Loucy (cell line): Measurements from ENCODE around the gene JAZF1.

Experiments used
- H2AFZ ChIP-seq: fragments of 200-600 bp; sonication (generic); 2 replicates; pipeline ENCODE4 v1.6.0; 2016; ENCODE audit warnings: antibody characterized with exemption, mild to moderate bottlenecking, low read length, moderate library complexity
- H3F3A ChIP-seq: fragments of 200-600 bp; 2 replicates; pipeline ENCODE4 v1.6.0; 2016; ENCODE audit warnings: antibody characterized with exemption, low read depth, mild to moderate bottlenecking
- H3K27me3 ChIP-seq: fragments of 200-600 bp; sonication (generic); 2 replicates; pipeline ENCODE4 v1.6.1; 2014; ENCODE audit warnings: low read length, mild to moderate bottlenecking; ENCODE audit not compliant: insufficient read depth, poor library complexity, severe bottlenecking
- H3K36me3 ChIP-seq: fragments of 200-600 bp; sonication (generic); 2 replicates; pipeline ENCODE4 v1.6.1; 2016; ENCODE audit warnings: low read length; ENCODE audit not compliant: insufficient read depth
- H3K4me1 ChIP-seq: fragments of 200-600 bp; sonication (generic); 2 replicates; pipeline ENCODE4 v1.5.1; 2014; ENCODE audit warnings: low read length, mild to moderate bottlenecking; ENCODE audit not compliant: insufficient read depth, poor library complexity, severe bottlenecking
- H3K4me2 ChIP-seq: fragments of 200-600 bp; sonication (generic); 2 replicates; pipeline ENCODE4 v1.6.0; 2014; ENCODE audit warnings: antibody characterized with exemption, low read length, low read depth, mild to moderate bottlenecking; ENCODE audit not compliant: poor library complexity, severe bottlenecking
- H3K4me3 ChIP-seq: fragments of 200-600 bp; sonication (generic); 2 replicates; pipeline ENCODE4 v1.5.1; 2014; ENCODE audit warnings: low read length, mild to moderate bottlenecking, mixed read lengths; ENCODE audit not compliant: poor library complexity, severe bottlenecking
- H3K79me2 ChIP-seq: fragments of 200-600 bp; sonication (generic); 2 replicates; pipeline ENCODE4 v1.6.1; 2014; ENCODE audit warnings: low read length; ENCODE audit not compliant: insufficient read depth
- H3K9ac ChIP-seq: fragments of 200-600 bp; sonication (generic); 2 replicates; pipeline ENCODE4 v1.6.0; 2014; ENCODE audit warnings: mild to moderate bottlenecking, low read depth, low read length, moderate library complexity; ENCODE audit not compliant: poor library complexity, severe bottlenecking
- H3K9me2 ChIP-seq: fragments of 200-600 bp; sonication (generic); replicated peaks from 2 replicates; pipeline ENCODE4 v1.6.1; 2016; ENCODE audit warnings: low read depth, low read length, mixed read lengths
- H3K9me3 ChIP-seq: fragments of 200-600 bp; sonication (generic); 2 replicates; pipeline ENCODE4 v1.6.1; 2014; ENCODE audit warnings: mild to moderate bottlenecking, antibody characterized with exemption, low read length, low read depth; ENCODE audit not compliant: insufficient read depth
- H4K20me1 ChIP-seq: fragments of 200-600 bp; sonication (generic); 2 replicates; pipeline ENCODE4 v1.6.0; 2014; ENCODE audit warnings: antibody characterized with exemption, low read length, mild to moderate bottlenecking; ENCODE audit not compliant: insufficient read depth, poor library complexity, severe bottlenecking
- CTCF ChIP-seq: fragments of 200-600 bp; sonication (generic); conservative IDR thresholded peaks from 2 replicates; pipeline ENCODE4 v1.5.1; 2014; ENCODE audit warnings: mild to moderate bottlenecking, antibody characterized with exemption, low read length
- EZH2phosphoT487 ChIP-seq: fragments of 200-600 bp; IDR thresholded peaks from 2 replicates; pipeline ENCODE4 v1.6.1; 2018; ENCODE audit warnings: antibody characterized with exemption, mild to moderate bottlenecking, moderate library complexity, borderline replicate concordance

JAZF1 gene

GRCh38 chr7:28222636-28223035 lies 42.0 kb upstream of the JAZF1 start:
- Histone ChIP-seq H3K4me2 (no peak overlapping the region), H3K4me1 (no peaks in the 10 kb centered on the region), H3K4me3 (no peak overlapping the region), H3K9ac (no peak overlapping the region), H3K27me3 (no peaks in the 10 kb centered on the region), H4K20me1 (no peaks in the 10 kb centered on the region), H3K36me3 (no peaks in the 10 kb centered on the region), H3F3A (0 out of 2 replicates have a peak, but pooled peaks cover 3% of the 10 kb centered on the region), H2AFZ (no peak overlapping the region), H3K9me3 (no peaks in the 10 kb centered on the region), H3K9me2 (no peaks in the 10 kb centered on the region), H3K79me2 (no peaks in the 10 kb centered on the region)
- TF ChIP-seq CTCF: no peak
- TF ChIP-seq EZH2phosphoT487: no peak

GRCh38 chr7:28219793-28220192 lies 39.2 kb upstream of the JAZF1 start:
- 0 out of 2 replicates have a peak, but pooled peaks cover 3% of the 10 kb centered on the region for H3F3A ChIP-seq

GRCh38 chr7:28217143-28217542 lies 36.5 kb upstream of the JAZF1 start:
- Histone ChIP-seq H3K79me2 (no peaks in the 10 kb centered on the region), H3K9me2 (no peaks in the 10 kb centered on the region), H3K9me3 (no peaks in the 10 kb centered on the region), H3K4me1 (no peaks in the 10 kb centered on the region), H4K20me1 (no peaks in the 10 kb centered on the region), H3K27me3 (no peaks in the 10 kb centered on the region), H3K4me2 (no peak overlapping the region), H2AFZ (no peak overlapping the region), H3K36me3 (no peaks in the 10 kb centered on the region), H3K9ac (no peak overlapping the region), H3F3A (0 out of 2 replicates have a peak, but pooled peaks cover 3% of the 10 kb centered on the region), H3K4me3 (no peak overlapping the region)
- TF ChIP-seq CTCF: no peak
- TF ChIP-seq EZH2phosphoT487: no peak

More at GRCh38 chr7:28219793-28220192, 39.2 kb upstream of the JAZF1 start:
- no peaks in the 10 kb centered on the region for H3K27me3 ChIP-seq
- H2AFZ ChIP-seq: no peak overlapping the region
- H3K9me3 ChIP-seq: no peaks in the 10 kb centered on the region
- no peaks in the 10 kb centered on the region for H3K36me3 ChIP-seq
- H3K79me2 ChIP-seq: no peaks in the 10 kb centered on the region
- H3K4me1 ChIP-seq: no peaks in the 10 kb centered on the region
- no peak for TF ChIP-seq CTCF
- no peak for TF ChIP-seq EZH2phosphoT487
- H3K4me2 ChIP-seq: no peak overlapping the region
- H4K20me1 ChIP-seq: no peaks in the 10 kb centered on the region
- no peak overlapping the region for H3K4me3 ChIP-seq
- no peak overlapping the region for H3K9ac ChIP-seq
- H3K9me2 ChIP-seq: no peaks in the 10 kb centered on the region
